GM19328 (cell line): Measurements from ENCODE around the gene MKRN2.
"Not testable (repeated sequence)": the region's sequence is repeated elsewhere in the genome, so short reads cannot be mapped to it uniquely, and the experiment has no call there.

ENCODE experiments used
- ATAC-seq: cut with Tn5 transposase; IDR thresholded peaks from one replicate; pipeline ENCODE4 v1.9.1; 2021; ENCODE audit warnings: mild to moderate bottlenecking, moderate library complexity; ENCODE audit not compliant: unreplicated experiment

Gene MKRN2

GRCh38 chr3:12586403-12586802, 29.5 kb downstream of the MKRN2 start:
- no peak for ATAC-seq

GRCh38 chr3:12588039-12589009, 31.4 kb downstream of the MKRN2 start:
- no peak for ATAC-seq

- no peak for ATAC-seq
Observed at GRCh38 chr3:12590096-12590495, 33.2 kb downstream of the MKRN2 start.

GRCh38 chr3:12591456-12591855, 34.6 kb downstream of the MKRN2 start:
- no peak for ATAC-seq

- ATAC-seq = no peak
Observed at GRCh38 chr3:12591997-12592715, 35.3 kb downstream of the MKRN2 start.

GRCh38 chr3:12593473-12593872, 36.6 kb downstream of the MKRN2 start:
- ATAC-seq = no peak

- ATAC-seq = no peak
Observed at GRCh38 chr3:12598890-12599289, 42.0 kb downstream of the MKRN2 start.

- no peak for ATAC-seq
Observed at GRCh38 chr3:12601072-12601471, 44.2 kb downstream of the MKRN2 start.

- ATAC-seq = no peak
Observed at GRCh38 chr3:12603969-12604368, 47.1 kb downstream of the MKRN2 start.

- ATAC-seq = no peak
Observed at GRCh38 chr3:12608376-12608775, 51.5 kb downstream of the MKRN2 start.

GRCh38 chr3:12611117-12611516, 54.2 kb downstream of the MKRN2 start:
- ATAC-seq = no peak

GRCh38 chr3:12612514-12613226, 55.8 kb downstream of the MKRN2 start:
- no peak for ATAC-seq

- no peak for ATAC-seq
Observed at GRCh38 chr3:12613250-12613649, 56.4 kb downstream of the MKRN2 start.

GRCh38 chr3:12615266-12615665, 58.4 kb downstream of the MKRN2 start:
- ATAC-seq = no peak

- no peak for ATAC-seq
Observed at GRCh38 chr3:12618426-12618825, 61.5 kb downstream of the MKRN2 start.

GRCh38 chr3:12620305-12620704, 63.4 kb downstream of the MKRN2 start:
- no peak for ATAC-seq

- ATAC-seq = no peak
Observed at GRCh38 chr3:12620729-12621128, 63.8 kb downstream of the MKRN2 start.

GRCh38 chr3:12622335-12622734, 65.4 kb downstream of the MKRN2 start:
- ATAC-seq = no peak

- no peak for ATAC-seq
Observed at GRCh38 chr3:12624056-12624455, 67.2 kb downstream of the MKRN2 start.

GRCh38 chr3:12624964-12625363, 68.1 kb downstream of the MKRN2 start:
- ATAC-seq = not testable (repeated sequence)

GRCh38 chr3:12627370-12627769, 70.5 kb downstream of the MKRN2 start:
- ATAC-seq = no peak
